Osteocyte (in vitro differentiated cells): Measurements from ENCODE around the gene TFB2M. TPM values are rescaled to one million over a fixed set of nuclear protein-coding genes. Genes with fewer than 3 reads are reported as not detected.

Source experiments
- DNase-seq: peaks from one replicate; pipeline ENCODE4 v3.0.0; 2021; ENCODE audit warnings: mixed read lengths; ENCODE audit not compliant: unreplicated experiment; ENCODE audit errors: extremely low spot score
- H3K27ac Mint-ChIP-seq: one replicate; pipeline ENCODE4 v1.8.0; 2021; ENCODE audit warnings: mild to moderate bottlenecking, mixed read lengths; ENCODE audit not compliant: unreplicated experiment
- H3K27me3 Mint-ChIP-seq: one replicate; pipeline ENCODE4 v1.8.0; 2021; ENCODE audit warnings: mixed read lengths; ENCODE audit not compliant: unreplicated experiment
- H3K36me3 Mint-ChIP-seq: one replicate; pipeline ENCODE4 v1.8.0; 2021; ENCODE audit warnings: mixed read lengths; ENCODE audit not compliant: unreplicated experiment
- H3K4me1 Mint-ChIP-seq: one replicate; pipeline ENCODE4 v1.8.0; 2021; ENCODE audit warnings: mixed read lengths; ENCODE audit not compliant: unreplicated experiment
- H3K4me3 Mint-ChIP-seq: one replicate; pipeline ENCODE4 v1.8.0; 2021; ENCODE audit warnings: mild to moderate bottlenecking, moderate library complexity, mixed read lengths; ENCODE audit not compliant: unreplicated experiment
- H3K9me3 Mint-ChIP-seq: one replicate; pipeline ENCODE4 v1.8.0; 2021; ENCODE audit warnings: mixed read lengths; ENCODE audit not compliant: unreplicated experiment
- total RNA-seq: library from RNA; stranded (reverse); gene quantifications from 2 replicates; pipeline ENCODE4 v1.2.1, GENCODE V29; 2021
- TF ChIP-seq, protein P1 (sequence below): fragments of 200-600 bp; sonication (generic); IDR thresholded peaks from 2 replicates; pipeline ENCODE4 v1.5.0; 2021; ENCODE audit warnings: antibody characterized with exemption, mild to moderate bottlenecking, moderate library complexity

TFB2M gene
- total RNA-seq, 1 donor from 2014 or later: 12.5 TPM

GRCh38 chr1:246533371-246533905 lies 32.6 kb downstream of the TFB2M start:
- H3K27ac Mint-ChIP-seq: no peak overlapping the region
- TF ChIP-seq, protein P1, sequence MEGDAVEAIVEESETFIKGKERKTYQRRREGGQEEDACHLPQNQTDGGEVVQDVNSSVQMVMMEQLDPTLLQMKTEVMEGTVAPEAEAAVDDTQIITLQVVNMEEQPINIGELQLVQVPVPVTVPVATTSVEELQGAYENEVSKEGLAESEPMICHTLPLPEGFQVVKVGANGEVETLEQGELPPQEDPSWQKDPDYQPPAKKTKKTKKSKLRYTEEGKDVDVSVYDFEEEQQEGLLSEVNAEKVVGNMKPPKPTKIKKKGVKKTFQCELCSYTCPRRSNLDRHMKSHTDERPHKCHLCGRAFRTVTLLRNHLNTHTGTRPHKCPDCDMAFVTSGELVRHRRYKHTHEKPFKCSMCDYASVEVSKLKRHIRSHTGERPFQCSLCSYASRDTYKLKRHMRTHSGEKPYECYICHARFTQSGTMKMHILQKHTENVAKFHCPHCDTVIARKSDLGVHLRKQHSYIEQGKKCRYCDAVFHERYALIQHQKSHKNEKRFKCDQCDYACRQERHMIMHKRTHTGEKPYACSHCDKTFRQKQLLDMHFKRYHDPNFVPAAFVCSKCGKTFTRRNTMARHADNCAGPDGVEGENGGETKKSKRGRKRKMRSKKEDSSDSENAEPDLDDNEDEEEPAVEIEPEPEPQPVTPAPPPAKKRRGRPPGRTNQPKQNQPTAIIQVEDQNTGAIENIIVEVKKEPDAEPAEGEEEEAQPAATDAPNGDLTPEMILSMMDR: no peak
- no peaks in the 10 kb centered on the region for H3K4me1 Mint-ChIP-seq
- DNase-seq: no peak
- H3K36me3 Mint-ChIP-seq: peaks cover 2% of the 10 kb centered on the region
- H3K27me3 Mint-ChIP-seq: peaks cover 10% of the 10 kb centered on the region
- H3K9me3 Mint-ChIP-seq: peaks cover 11% of the 10 kb centered on the region
- H3K4me3 Mint-ChIP-seq: no peak overlapping the region

DNA sequence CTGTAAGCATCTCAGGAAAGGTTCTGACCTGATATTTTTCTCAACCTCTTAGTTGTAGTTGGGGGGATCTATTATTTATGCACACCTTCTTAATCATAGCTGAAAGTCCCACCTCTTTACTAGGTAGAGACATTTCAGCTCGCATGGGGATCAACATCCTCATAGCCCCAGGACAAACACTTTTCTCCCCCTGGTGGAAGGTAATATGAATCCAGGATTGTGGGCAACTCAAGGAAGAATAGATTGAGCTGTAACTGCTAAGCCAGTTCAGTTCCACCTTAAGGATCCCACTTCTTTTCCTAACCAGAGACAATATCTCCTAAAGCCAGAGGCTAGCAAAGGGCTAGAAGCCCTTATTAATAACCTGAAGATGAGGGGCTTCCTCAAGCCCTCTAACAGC lies 33.5 kb downstream of the TFB2M start:
- no peak overlapping the region for H3K4me3 Mint-ChIP-seq
- no peaks in the 10 kb centered on the region for H3K4me1 Mint-ChIP-seq
- no peak overlapping the region for H3K27ac Mint-ChIP-seq
- peaks cover 11% of the 10 kb centered on the region for H3K9me3 Mint-ChIP-seq
- TF ChIP-seq, protein P1: no peak
- H3K36me3 Mint-ChIP-seq: peaks cover 2% of the 10 kb centered on the region
- H3K27me3 Mint-ChIP-seq: peaks cover 10% of the 10 kb centered on the region
- DNase-seq: no peak

- H3K4me1 Mint-ChIP-seq: no peaks in the 10 kb centered on the region
- H3K36me3 Mint-ChIP-seq: peaks cover 2% of the 10 kb centered on the region
- no peak overlapping the region for H3K27ac Mint-ChIP-seq
- TF ChIP-seq, protein P1: no peak
- peaks cover 11% of the 10 kb centered on the region for H3K9me3 Mint-ChIP-seq
- no peak overlapping the region for H3K4me3 Mint-ChIP-seq
- H3K27me3 Mint-ChIP-seq: peaks cover 10% of the 10 kb centered on the region
- DNase-seq: no peak
Measured at GRCh38 chr1:246530482-246530881, 35.6 kb downstream of the TFB2M start.

GRCh38 chr1:246528933-246529731 lies 36.9 kb downstream of the TFB2M start:
- H3K36me3 Mint-ChIP-seq: peaks cover 2% of the 10 kb centered on the region
- no peak overlapping the region for H3K27ac Mint-ChIP-seq
- no peaks in the 10 kb centered on the region for H3K4me1 Mint-ChIP-seq
- TF ChIP-seq, protein P1: no peak
- peaks cover 7% of the 10 kb centered on the region for H3K27me3 Mint-ChIP-seq
- DNase-seq: no peak
- peaks cover 11% of the 10 kb centered on the region for H3K9me3 Mint-ChIP-seq
- H3K4me3 Mint-ChIP-seq: no peak overlapping the region

DNA sequence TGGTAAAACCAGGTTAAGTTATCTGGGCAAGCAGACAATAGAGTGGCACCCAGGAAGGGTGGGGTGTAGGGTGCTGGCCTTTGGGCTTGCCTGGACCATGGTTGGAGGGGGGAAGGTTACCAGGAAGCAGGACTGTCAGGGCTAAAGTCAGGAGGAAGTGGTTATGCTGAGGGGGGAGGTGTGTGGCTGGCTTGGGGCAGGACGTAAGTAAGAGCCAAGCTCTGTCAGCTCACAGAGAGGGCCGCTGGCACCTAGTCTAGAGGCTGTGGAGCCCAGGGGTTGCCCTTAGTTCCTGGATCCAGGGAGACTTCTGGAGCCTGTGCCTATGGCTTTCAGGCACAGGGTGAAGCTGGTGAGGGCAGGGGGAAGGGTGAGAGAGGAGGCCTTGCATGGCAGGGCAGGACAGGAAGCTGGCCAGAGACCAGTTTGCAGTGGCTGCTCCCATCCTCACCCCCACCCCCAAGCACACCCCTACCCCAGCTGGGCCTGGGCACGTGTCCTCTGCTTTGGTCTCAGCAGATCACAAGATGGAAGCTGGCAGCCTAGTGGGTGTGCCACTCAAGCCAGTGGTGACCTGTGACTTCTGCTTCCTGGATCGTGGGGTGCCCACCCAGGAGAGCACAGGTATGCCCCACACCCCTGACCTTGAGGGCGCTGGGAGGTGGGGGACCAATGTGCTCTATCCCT lies 38.5 kb downstream of the TFB2M start:
- H3K4me1 Mint-ChIP-seq: no peaks in the 10 kb centered on the region
- DNase-seq: no peak
- H3K9me3 Mint-ChIP-seq: peaks cover 11% of the 10 kb centered on the region
- TF ChIP-seq, protein P1: no peak
- no peak overlapping the region for H3K27ac Mint-ChIP-seq
- H3K4me3 Mint-ChIP-seq: no peak overlapping the region
- peaks cover 2% of the 10 kb centered on the region for H3K36me3 Mint-ChIP-seq
- peaks cover 7% of the 10 kb centered on the region for H3K27me3 Mint-ChIP-seq
